Activated CD8-positive, alpha-beta memory T cell treated with anti-CD3 and anti-CD28 coated beads for 24 hours (primary cell): ENCODE measurements around the gene KRTAP4-9.
"Not testable (repeated sequence)": the region's sequence is repeated elsewhere in the genome, so short reads cannot be mapped to it uniquely, and the experiment has no call there.

ENCODE experiments used
- DNase-seq: peaks from one replicate; pipeline ENCODE4 v3.0.0-alpha.2; 2020

Gene KRTAP4-9

DNA sequence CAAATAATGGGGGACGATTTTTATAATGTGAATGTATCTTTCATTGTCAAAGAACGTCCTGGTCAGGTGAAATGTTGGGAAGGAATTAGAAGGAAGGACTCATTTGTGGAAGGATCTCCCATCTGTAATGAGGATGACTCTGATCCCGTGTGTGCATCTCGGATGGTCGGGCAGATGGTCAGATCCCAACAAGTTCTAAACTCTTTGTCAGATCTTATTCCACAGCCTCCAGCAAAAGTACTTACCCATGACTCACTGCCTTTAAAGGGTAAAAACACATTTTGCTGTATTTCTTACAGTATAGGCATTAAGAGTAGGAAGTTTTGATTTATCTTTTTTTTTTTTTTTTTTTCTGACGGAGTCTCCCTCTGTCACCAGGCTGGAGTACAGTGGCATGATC is 6.7 kb upstream of the KRTAP4-9 start:
- no peak for DNase-seq

DNA sequence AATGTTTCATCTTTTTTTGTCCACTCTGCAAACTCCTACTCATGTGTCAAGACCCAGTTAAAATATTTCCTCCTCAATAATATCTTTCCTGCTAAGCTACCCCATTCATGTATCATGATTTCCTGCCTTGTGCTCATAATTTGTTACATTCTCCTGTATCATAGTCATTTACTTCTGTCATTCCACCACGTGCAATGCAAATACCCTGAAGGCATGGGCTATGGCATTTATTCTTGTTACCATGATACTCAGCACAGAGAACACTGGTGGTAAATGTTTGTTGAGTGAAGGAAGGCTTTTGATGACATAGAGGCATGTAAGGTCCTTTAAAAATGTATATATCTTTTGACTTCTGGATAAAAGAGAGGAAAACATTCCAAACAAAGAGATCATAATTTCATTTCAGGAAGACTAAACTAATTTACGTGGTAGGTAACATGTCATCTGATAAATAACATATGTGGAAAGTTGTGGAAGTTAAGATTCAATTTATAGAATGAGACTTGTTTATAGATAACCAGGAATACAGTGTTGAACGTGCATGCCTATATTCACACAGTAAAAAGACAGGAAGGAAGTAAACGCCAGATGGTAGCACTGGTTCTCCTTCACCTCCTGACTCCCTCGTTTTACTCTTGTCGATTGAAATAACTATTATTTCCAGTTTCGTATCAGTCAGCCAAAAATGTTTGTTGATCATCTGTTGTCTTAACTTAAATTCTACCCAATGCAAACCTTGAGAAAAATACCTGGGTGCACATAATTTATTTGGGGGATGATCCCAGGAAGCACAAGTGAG is 5.3 kb upstream of the KRTAP4-9 start:
- DNase-seq: not testable (repeated sequence)

DNA sequence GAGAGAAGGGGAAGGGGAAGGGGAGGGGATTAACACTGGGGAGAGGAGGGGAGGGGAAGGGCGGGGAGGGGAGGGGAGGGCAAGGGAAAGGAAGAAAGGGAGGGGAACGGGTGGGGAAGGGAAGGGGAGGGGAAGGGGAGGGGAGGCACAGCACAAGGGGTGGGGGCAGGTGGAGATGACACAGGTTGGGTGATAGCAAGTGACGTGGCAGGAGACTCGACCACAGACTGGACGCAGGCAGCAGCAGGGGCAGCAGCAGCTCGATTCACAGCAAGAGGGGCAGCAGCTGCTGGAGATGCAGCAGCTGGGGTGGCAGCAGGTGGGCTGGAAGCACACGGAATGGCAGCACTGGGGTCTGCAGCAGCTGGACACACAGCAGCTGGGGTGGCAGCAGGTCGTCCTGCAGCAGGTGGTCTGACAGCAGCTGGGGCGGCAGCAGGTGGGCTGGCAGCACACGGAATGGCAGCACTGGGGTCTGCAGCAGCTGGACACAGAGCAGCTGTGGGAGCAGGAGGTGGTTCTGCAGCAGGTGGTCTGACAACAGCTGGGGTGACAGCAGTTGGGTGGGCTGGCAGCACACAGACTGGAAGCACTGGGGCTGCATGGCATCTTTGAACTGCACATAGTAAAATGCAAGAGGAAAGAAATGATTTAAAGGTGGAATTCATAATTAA is 3.5 kb upstream of the KRTAP4-9 start, which contains the start of gene KRTAP4-16:
Gene KRTAP4-16 (minus strand): TSS at position 624 of the 674 bp plus-strand sequence. CDS start 0 bp downstream, at position 624.
- DNase-seq: no peak

DNA sequence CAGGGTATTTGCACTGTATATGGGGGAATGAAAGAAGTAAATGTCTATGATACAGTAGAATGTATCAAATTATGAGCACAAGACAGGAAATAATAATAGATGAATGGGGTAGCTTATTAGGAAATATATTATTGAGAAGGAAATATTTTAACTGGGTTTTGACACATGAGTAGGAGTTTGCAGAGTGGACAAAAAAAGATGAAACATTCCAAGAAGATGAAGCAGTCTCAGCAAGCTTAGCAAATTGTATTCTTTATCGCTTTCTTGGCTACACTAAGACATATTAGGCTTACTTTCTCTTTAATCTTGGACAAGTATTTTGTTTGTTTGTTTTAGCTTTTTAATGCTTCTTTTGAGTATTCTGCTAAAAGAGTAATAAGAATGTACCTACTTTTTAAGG is 1.3 kb upstream of the KRTAP4-9 start:
- no peak for DNase-seq

DNA sequence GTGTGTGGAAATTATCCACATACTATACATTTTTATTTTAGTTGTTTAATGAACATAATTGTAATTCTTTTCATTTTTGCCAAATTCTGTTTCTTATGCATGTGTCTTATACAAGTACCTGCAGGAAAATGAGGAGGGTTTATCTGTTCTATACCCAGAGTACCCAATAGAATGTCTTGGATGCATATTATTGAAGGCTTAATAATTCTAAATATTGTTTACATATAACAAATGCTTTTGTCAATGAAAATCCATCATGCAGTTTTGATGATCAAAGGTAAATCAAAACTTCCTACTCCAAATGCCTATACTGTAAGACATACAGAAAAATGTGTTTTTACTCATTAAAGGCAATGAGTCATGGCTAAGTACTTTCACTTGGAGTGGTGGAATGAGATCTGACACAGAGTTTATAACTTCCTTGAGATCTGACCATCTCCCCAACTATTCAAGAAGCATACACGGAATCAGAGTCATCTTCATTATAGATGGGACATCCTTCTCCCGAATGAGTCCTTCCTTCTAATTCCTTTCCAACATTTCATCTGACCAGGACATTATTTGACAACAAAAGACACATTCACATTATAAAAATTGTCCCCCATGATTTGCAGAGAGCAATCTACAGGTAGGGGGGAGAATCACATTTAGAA is 677 bp upstream of the KRTAP4-9 start:
- DNase-seq: not testable (repeated sequence)

DNA sequence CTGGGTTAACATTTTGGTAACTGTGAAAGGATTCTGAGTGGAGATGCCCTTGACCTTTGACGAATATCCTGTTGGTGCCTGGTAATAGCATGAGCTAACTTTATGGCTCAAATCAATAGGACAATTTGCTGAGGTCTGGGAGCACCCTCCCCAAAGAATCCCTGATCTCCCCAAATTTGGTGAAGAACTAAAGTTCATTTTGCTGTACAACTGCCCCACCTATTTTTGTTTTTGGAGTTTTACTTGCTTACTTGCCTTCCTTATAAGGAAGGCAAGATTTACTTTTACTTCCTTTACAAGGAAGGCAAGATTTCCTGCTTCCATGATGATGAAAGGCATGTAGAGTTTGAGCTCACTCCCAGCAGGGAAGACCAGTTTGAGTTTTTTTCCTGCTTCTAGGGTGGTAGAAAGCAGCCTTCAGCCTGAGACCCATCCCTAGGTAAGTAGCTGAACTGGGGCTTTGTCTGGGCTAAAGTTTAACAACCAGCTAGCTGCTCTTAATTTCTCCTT is 2.8 kb downstream of the KRTAP4-9 start:
- DNase-seq: no peak

DNA sequence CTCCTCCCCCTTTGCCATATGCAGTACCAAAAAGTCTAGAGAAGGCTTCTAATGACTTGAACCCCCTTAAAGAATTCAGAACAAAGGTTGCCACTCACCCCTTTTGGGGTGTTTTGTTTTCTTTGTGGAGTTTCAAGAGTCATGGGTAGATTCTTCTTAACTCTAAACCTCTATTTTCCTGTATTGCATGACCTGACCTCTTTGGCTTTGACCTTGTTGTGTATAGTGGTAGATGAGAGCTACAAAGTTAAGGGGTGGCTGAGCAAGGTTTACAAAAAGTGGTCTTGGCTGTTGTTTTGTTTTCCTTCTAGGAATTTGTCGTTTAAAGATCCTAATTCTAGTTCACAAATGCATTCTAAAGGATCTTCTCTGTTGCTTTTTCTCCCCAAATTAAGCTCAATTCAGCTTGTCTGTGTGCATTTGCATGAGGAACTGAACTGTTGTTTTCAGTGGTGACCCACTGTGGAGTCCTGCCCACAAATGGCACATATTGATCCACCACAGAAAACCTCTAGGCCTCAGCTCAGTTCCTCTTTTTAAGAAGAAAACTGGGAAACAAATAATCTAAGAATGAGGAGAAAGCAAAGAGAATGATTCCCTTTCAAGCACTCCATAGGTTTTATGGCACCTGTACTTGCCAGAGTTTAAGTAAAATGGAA is 3.7 kb downstream of the KRTAP4-9 start:
- not testable (repeated sequence) for DNase-seq

DNA sequence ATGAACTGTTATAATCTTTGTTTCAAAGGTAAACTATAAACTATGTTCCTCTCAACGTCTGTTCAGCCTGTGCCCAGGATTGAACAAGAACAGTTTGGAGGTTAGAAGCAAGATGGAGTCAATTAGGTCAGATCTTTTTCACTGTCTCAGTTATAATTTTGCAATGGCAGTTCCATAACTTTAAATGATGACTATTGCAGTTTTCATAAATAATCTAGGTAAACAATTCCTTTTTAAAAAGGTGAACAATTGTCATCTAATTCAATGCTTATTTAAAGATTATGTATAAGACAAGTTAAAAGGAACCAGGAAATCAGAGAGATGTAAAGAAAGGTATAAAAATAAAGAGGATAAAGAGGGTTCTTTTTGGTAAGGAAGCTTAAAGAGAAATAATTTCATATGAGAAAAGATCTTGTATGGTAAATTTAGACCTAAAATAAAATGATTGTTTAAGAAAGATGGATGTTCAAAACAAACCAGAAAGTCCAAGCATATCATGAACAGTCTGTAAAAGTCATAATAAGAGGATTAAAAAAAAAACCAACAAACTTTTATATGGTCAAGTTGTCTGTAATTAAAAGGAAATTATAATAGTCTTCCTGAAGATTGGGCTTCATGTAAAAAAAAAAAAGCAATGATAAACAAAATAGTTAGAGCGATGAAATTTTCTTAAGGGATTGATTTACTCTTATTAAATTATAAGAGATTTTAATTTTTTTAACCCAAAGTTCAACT is 6.1 kb downstream of the KRTAP4-9 start:
- no peak for DNase-seq

DNA sequence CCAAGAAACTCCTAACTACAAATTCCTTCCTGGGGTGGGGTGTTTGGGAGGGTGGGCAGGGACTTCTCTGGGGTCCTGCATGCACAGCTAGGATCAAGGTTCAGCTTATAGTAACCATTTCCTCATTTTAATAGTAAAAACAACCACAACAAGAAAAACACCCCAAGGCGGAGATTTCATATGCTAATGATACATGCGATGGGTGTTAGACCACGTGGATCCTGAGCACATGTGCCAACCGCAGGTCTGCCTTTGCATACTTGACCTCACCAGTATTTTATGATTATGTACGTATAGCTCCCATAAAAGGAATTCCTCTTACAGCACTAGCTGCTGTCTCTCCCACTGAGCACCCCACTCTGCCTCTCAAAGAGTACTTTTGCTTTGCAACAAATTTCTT is 11.1 kb downstream of the KRTAP4-9 start:
- DNase-seq: no peak

DNA sequence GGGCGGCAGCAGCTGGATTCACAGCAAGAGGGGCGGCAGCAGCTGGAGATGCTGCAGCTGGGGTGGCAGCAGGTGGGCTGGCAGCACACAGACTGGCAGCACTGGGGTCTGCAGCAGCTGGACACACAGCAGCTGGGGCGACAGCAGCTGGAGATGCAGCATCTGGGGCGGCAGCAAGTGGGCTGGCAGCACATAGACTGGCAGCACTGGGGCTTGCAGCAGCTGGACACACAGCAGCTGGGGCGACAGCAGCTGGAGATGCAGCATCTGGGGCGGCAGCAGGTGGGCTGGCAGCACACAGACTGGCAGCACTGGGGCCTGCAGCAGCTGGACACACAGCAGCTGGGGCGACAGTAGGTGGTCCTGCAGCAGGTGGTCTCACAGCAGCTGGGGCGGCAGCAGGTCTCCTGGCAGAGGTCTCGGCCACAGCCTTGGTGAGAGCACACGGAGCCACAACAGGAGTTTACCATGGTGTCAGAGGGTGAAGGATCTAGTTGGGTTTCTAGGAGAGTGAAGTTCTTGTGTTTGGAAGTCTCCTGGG is 12.7 kb downstream of the KRTAP4-9 start, which contains the start of gene KRTAP4-11:
Gene KRTAP4-11 (minus strand): TSS at position 528 of the 541 bp plus-strand sequence. CDS start 58 bp downstream, at position 470.
- DNase-seq: not testable (repeated sequence)

DNA sequence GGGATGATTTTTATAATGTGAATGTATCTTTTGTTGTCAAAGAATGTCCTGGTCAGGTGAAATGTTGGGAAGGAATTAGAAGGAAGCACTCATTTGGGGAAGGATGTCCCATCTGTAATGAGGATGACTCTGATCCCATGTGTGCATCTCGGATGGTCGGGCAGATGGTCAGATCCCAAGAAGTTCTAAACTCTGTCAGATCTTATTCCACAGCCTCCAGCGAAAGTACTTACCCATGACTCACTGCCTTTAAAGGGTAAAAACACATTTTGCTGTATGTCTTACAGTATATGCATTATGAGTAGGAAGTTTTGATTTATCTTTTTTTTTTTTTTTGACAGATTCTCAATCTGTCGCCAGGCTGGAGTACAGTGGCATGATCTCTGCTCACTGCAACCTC is 13.5 kb downstream of the KRTAP4-9 start:
- no peak for DNase-seq

DNA sequence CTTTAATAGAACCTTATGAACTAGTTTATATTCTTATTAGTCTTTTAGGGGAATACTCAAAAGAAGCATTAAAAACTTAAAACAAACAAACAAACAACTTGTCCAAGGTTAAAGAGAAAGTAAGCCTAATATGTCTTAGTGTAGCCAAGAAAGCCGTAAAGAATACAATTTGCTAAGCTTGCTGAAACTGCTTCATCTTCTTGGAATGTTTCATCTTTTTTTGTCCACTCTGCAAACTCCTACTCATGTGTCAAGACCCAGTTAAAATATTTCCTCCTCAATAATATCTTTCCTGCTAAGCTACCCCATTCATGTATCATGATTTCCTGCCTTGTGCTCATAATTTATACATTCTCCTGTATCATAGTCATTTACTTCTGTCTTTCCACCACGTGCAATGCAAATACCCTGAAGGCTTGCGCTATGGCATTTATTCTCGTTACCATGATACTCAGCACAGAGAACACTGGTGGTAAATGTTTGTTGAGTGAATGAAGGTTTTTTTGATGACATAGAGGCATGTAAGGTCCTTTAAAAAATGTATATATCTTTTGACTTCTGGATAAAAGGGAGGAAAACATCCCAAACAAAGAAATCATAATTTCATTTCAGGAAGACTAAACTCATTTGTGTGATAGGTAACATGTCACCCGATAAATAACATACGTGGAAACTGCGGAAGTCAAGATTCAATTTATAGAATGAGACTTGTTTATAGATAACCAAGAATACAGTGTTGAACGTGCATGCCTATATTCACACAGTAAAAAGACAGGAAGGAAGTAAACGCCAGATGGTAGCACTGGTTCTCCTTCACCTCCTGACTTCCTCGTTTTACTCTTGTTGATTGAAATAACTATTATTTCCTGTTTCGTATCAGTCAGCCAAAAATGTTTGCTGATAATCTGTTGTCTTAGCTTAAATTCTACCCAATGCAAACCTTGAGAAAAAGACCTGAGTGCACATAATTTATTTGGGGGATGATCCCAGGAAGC is 14.8 kb downstream of the KRTAP4-9 start:
- not testable (repeated sequence) for DNase-seq

DNA sequence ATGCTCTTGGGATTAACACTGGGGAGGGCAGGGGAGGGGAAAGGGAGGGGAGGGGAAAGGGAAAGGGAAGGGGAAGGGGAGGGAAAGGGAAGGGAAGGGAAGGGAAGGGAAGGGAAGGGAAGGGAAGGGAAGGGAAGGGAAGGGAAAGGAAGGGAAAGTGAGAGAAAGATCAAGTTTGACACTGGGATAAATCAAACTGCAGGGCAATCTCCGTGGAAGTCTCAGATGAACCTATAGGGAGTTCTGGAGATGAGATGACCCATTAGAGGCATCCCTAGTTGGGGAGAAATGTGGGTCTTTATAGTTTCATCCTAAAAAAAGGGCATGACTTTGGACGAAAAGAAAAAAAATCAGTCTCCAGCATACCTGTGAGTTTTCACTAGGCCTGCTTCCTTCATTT is 16.6 kb downstream of the KRTAP4-9 start:
- no peak for DNase-seq

DNA sequence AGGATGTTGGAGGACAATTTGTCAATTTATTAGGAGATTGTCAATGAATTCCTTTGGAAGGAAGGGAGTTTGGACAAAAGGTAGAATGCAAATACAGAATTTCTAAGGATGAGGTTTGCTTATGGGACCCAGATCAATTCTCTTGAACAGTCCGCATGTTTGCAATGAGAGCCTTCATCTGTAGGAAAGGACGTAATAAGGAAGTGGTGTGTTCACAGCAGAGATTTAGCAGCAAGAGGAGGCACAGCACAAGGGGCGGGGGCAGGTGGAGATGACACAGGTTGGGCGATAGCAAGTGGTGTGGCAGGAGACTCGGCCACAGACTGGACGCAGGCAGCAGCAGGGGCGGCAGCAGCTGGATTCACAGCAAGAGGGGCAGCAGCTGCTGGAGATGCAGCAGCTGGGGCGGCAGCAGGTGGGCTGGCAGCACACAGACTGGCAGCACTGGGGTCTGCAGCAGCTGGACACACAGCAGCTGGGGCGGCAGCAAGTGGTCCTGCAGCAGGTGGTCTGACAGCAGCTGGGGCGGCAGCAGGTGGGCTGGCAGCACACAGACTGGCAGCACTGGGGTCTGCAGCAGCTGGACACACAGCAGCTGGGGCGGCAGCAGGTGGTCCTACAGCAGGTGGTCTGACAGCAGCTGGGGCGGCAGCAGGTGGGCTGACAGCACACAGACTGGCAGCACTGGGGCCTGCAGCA is 18.3 kb downstream of the KRTAP4-9 start:
- DNase-seq: not testable (repeated sequence)

DNA sequence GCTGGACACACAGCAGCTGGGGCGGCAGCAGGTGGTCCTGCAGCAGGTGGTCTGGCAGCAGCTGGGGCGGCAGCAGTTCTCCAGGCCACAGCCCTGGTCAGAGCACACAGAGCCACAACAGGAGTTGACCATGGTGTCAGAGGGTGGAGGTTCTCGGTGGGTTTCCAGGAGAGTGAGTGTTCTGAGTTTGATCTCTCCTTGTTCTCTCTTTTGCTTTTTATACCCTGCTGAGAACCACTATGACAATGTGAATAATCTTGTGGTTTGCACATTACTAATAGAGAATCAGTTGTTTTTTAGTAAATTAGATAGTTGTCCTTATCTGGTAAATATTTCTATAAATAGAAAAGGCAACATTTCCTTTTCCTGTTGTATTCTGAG is 18.8 kb downstream of the KRTAP4-9 start, which contains the start of gene KRTAP4-12:
Gene KRTAP4-12 (minus strand): TSS at position 192 of the 381 bp plus-strand sequence. CDS start 60 bp downstream, at position 132.
- DNase-seq: not testable (repeated sequence)

DNA sequence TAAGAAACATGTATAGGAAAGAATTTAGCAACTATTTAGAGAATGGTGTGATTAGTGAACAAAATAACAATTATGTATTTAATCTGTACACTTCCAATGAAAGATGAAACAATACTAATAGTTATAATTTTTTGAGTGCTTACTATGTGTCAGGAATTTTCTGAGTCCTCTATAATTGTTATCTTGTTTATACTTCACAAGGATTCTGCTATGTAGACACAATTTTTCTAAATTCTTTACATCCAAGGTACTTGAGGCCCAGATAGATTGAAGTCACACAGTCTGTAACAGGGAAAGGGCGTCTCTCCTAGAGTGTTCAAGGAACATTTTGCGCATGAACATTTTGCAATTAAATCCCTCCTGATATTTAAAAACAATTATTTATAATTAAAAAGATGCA is 19.9 kb downstream of the KRTAP4-9 start:
- no peak for DNase-seq

DNA sequence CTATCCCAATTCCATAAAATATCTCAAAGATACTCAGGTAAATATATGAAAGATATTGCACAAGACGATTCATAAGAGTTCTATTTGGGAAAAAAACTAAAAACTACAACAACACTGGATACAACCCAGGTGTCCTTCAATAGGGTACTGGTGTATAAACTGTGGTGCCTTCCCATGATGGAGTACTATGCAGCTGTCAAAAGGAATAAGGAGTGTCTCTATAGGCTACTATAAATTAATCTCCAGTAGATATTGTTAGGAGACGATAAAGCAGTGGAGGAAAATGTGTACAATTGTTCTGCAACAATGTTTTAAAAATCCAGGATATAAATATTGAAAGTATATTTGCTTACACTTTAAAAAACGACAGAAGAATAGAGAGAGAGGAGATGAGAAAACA is 21.2 kb downstream of the KRTAP4-9 start:
- no peak for DNase-seq

DNA sequence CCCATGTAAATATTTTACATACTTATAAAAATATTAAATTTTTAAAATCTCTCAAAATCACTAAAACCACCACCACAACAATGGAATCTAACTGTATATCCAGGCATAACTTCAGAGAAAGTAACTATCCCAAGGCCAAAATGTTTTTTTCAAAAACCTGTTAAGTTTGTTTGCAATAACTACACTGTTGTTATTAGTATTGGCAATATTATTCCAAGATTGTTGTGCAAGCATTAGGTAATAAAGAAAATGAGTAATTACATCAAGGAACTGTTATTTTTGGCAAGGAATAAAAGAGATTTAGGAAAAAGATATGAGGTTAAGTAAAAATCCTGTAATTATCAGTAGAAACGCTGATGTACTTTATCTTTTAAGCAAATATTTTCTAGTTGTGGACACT is 22.2 kb downstream of the KRTAP4-9 start:
- no peak for DNase-seq

DNA sequence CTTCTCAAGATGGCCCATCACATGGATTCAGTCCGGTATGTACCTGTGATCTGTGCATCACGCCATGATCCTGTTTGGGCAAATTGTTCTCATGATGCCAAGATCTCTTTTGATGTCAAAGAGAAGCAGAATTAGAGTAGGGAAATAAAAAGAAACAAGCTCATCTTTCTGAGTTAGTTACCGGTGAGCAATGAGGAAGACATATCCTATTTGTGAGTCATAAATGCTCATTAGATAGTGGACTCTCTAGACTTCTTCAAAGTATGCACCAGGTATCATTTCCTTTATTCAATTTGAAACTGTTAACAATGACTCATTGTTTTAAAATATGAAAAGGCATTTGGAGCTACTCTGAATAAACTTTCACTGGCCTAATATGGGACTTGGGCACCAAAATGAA is 26.8 kb downstream of the KRTAP4-9 start:
- no peak for DNase-seq
